Left ventricle myocardium superior (tissue), 1 donor: ENCODE data around the gene SPPL2B. TPM values are rescaled to one million over a fixed set of nuclear protein-coding genes. Genes with fewer than 3 reads are reported as not detected.

Source experiments
- ATAC-seq: fragments of 200-7000 bp; cut with Tn5 transposase; one replicate; pipeline ENCODE4 v1.9.1; 2020; ENCODE audit warnings: mild to moderate bottlenecking, moderate library complexity
- DNase-seq: peaks from one replicate; pipeline ENCODE4 v3.0.0-alpha.2; 2020
- intact Hi-C: fragments of 100-400 bp; cut with micrococcal nuclease; formaldehyde crosslinking; loops from one replicate; pipeline ENCODE4 v1.11.0; 2022
- total RNA-seq: library from RNA; stranded (reverse); fragmentation: NEBNext Ultra II Directional; extraction: Animal tissue kit (Norgen Biotek cat#: 25700); gene quantifications from one replicate; pipeline ENCODE4 v1.2.1, GENCODE V29; 2021
- donor health status: DM: no; HTN: yes; CAD: no; lungs with severe emphysema.

The SPPL2B gene
- total RNA-seq, 1 donor from 2014 or later: 25.9 TPM

DNA sequence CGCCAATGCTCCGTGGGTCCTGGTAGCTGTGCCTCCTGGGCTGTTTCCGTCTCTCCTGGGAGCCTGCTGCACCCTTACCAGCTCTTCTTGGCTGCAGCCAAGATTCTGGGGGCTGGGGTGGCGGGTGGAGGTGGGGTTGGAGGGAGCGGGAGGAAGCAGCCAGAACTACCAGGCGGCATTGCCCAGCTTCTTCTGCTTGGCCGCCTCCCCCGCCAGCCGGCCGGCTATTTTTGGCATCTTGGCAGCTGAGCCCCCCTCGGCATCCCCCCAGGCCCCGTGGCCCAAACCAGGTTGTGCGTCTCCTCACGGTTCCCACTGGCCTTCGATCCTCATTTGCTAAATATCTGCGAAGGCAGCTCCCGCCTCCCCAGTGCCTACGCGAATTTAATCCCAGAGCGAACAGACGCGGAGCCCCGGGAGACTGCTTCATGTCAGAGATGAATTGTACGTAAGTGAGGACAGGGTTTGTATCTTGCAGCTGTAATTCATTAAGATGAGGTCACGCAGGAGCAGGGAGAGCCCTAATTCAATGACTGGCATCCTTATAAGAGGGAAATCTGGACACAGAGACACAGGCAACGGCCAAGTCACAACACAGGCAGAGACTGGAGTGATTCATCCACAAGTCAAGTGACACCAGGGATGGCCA lies 33.7 kb upstream of the SPPL2B start:
- ATAC-seq (peak; percentile 82), DNase-seq (peak; percentile 52)
- intact Hi-C loops: no loop called here

- ATAC-seq: no peak
These were observed 32.3 kb upstream of the SPPL2B start for GRCh38 chr19:2296141-2296540.

DNA sequence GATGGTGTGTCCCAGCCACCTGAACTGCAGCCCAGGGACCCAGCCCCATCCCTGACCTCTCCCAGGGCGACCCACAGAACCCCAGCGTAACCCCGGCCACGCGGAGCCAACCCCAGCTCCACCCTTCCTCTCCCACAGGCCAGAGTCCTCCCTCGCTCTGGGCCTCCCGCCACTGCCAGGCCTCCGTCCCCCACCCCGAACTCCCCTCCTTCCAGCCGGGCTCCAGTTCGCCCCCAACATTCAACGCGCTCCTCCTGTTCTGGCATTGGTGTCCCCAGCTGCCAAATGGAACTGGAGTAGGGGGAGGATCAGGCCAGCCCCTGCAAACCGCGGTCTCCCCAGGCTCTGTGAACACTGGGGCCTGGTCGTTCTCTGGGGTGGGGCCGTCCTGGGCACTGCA lies 28.0 kb upstream of the SPPL2B start:
- no peak for ATAC-seq
- no peak for DNase-seq
- intact Hi-C loops: no loop called here

More at GRCh38 chr19:2296141-2296540, 32.3 kb upstream of the SPPL2B start:
- intact Hi-C loops: no loop called here
- DNase-seq: no peak

DNA sequence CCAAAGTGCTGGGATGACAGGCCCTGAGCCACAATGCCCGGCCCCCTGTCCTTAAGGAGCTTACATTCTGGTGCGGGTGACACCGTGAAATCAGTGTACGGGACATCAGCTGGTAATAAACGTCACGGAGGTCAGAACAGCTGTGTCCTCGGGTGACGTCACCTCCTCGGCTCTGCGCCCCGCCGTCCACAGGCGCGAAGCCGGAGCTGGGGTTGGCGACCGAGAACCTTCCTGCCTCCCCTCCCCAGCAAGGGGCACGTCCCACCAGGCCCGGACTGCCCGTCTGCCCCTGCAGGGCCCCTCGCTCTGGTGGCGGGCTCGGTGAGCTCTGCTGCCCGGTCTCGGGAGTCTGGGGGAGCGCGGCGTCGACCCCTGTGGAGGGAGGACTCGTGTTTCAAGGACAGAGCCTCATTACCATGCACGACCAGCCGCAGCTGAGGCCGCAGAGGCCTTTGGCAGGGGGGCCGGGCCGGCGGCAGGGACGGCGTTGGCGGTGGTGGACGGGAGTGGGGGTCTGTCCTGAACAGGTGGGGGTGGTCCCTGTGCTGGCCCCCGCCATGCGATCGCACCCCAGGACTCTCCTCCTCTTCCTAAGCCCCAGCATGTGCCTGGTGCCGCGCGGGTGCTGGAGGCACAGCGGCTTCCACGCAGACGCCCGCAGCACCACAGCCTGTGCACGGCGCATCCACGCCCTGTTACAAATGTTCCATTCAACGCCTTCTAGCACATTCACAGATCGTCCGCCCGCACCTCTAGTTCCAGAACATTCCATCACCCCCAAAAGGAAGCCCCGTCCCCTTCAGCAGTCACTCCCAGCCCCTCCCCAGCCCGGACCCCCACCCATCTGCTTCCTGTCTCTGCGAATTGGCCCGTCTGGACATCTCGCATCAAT lies 25.9 kb upstream of the SPPL2B start:
- ATAC-seq: peak; percentile 67
- DNase-seq: peak; percentile 60
- intact Hi-C loops: no loop called here

- ATAC-seq (no peak), DNase-seq (no peak)
- intact Hi-C loops: no loop called here
These were observed 25.2 kb upstream of the SPPL2B start for GRCh38 chr19:2303211-2303798.

DNA sequence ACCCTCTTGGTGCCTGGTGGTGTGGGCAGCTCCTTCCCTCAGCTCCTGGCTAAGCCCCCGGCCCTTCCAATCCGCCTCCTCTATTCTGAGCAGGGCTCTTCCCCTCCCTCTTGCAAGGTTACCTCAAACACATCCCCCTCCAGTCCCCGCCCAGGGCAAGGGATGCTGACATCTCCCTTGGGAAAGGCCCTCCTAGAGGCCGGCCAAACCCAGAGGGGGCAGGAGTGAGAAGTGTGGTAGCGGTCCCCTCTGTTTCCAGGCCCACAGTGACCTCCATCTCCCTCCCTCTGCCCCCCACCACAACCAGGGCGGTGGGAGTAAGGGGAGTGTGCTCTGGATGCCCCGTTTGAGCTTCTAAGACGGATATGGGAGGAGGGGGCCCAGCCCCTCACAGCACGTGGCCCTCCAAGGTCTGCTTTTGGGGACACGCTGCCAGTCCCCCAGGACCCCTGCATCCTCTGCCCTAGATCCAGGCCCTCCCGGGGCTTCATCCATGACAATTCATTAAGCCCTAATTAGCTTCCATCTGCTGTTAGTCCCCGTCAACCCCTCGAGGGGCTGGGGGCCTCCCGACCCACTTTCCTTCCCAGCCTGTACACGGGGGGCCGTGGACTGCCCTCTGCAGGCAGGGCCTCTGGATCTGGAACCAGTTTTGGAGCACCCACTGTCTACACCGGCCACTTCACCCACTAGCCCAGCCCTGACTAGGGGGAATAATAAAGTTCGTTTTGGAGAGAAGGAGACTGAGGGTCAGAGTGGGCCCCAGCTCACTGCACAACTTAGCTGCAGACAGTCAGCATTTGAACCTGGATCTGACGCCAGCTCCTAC lies 22.8 kb upstream of the SPPL2B start:
- ATAC-seq (no peak), DNase-seq (no peak)
- intact Hi-C loops: no loop called here

DNA sequence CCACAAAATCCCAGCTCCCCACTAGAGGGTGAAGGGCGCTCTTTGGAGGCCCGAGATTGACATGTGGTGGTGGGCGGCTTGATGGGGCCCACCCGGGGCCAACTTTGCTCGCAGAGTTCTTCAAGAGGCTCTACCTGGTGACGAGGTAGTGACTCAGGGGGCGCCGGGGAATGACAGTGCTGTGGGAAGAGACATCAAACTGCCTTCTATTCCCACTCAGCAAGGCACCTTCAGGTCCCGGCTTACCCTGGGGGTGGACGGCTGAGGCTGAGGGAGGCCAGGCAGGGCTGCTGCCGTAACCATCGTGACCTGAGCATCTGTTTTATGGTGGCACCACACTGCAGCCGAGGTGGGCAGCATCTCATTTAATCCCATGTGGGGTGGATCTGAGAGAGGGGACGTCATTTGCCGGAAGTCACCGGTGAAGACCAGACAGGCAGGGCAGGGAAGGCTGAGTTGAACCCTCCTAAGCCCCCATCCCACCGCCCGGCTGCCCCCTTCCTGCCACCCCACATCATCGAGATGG lies 22.1 kb upstream of the SPPL2B start:
- intact Hi-C loops: no loop called here

GRCh38 chr19:2306971-2307370 lies 21.5 kb upstream of the SPPL2B start:
- ATAC-seq (no peak), DNase-seq (no peak)
- intact Hi-C loops: no loop called here

More for the DNA sequence above, 22.1 kb upstream of the SPPL2B start:
- no peak for ATAC-seq
- no peak for DNase-seq

DNA sequence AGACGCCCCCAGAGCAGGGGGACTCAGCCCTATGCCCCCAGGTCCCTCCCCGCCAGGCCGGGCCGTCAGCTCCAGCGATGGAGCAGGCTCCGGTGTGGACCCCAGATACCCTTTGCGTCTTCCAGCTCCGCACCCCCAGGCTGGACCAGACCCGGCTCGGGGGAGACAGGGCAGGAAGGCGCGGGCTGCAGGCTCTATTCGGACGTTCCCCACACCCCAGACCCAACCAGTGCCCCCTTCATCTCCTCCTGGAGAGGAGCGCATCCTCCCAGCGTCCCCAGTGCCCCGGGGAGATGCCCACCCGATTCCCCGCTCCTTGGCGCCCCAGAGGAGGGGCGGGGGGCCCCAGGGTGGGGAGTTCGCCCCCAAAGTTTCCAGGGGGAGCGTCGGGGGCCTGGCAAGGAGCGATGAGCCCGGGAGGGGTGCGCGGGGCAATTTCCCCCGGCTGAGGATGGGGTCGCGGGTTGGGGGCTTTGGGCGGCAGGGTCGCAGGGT lies 20.9 kb upstream of the SPPL2B start:
- DNase-seq: no peak
- ATAC-seq: no peak
- intact Hi-C loops: no loop called here

DNA sequence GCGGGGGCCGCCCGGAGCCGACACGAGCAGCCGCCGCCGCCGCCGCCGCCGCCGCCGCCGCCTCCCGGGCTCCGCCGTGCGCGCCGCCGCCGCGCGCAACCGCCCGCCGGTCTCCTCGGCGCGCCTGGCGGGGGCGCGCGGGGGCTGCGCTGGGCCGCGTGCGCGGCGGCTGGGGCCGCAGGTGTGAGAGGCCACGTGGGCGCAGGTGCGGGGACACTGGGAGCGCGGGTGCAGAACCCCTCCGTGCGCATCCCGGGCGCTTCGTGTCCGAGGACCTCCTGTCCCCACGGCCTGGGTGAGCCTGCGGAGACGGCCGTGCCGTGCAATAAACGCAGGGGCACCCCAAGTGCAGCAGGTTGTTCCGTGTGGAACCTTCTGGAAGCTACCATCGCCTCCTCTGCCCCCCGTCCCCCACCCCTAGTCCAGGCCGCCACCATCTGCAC lies 20.3 kb upstream of the SPPL2B start, which contains the start of gene LINGO3:
Gene LINGO3 (minus strand): TSS at position 41 of the 443 bp plus-strand sequence. CDS start 16,378 bp downstream, outside the sequence.
- no peak for ATAC-seq

DNA sequence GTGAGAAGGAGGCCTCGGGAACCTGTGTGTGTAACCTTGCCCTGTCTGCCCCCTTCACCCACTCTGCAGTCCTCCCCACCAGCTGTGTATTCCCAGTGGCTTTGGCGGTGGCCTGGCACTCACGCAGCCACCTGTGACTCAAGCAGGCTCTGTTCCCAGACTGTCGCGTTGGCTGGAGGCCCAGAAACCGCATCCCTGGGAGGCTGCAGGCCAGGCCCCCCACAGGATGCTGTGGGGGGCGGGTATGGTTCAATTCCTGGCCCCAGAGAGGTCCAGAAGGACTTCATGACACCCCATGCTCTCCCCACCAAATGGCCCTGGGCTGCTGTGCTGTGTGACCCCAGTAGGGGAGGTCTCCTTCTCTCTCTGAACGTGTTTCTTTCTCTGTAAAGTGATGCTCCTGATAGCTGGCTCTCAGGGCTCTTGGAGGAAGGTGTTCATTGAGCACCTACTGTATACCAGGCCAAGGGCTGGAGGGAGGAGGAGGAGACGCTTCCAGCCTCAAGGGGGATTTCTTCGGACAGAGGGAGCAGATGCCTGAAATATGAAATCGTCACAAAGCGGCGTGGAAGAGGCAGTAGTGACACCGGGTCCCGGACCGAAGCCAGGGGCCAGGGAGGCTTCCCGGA lies 18.6 kb upstream of the SPPL2B start:
- DNase-seq (no peak), ATAC-seq (peak; percentile 47)
- intact Hi-C loops: no loop called here

More for the DNA sequence above, 20.3 kb upstream of the SPPL2B start, which contains the start of gene LINGO3:
- no peak for DNase-seq
- intact Hi-C loops: no loop called here

GRCh38 chr19:2311093-2311492 lies 17.4 kb upstream of the SPPL2B start:
- intact Hi-C loops: no loop called here
- DNase-seq: no peak
- ATAC-seq: no peak

GRCh38 chr19:2312820-2313501 lies 15.5 kb upstream of the SPPL2B start:
- intact Hi-C loops: no loop called here
- ATAC-seq (no peak), DNase-seq (no peak)

GRCh38 chr19:2315121-2315817 lies 13.2 kb upstream of the SPPL2B start:
- ATAC-seq: no peak
- DNase-seq: no peak
- intact Hi-C loops: no loop called here

DNA sequence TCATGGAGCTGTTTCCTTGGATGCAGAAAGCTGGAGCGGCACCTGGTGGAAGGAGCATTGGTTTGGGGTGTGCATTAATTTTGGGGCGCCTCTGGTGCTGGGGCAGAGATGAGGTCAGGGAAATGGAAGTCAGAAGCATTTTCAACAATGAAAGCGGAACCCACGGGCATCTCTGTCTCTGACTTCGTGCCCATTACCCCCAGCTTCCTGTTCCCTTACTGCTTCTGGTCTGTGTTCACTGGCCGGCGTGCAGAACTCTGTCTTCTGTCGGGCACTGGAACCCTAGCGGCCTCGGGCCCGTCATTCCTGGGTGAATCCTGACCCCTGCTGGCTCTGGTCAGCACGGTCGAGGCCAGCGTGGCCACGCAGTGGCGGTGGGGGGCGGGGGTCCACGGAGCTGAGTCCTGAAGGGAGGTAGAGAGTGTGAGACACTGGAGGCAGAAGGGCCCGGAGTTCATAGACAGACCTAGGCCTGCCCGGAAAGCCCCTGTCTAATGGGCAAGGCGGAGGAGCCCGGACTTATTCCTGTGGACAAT lies 12.6 kb upstream of the SPPL2B start:
- DNase-seq (peak; percentile 81), ATAC-seq (peak; percentile 93)
- intact Hi-C loops: no loop called here

GRCh38 chr19:2317300-2317699 lies 11.2 kb upstream of the SPPL2B start:
- DNase-seq: no peak
- intact Hi-C loops: no loop called here
- ATAC-seq: no peak

- ATAC-seq: no peak
- intact Hi-C loops: no loop called here
- DNase-seq: no peak
These were observed 10.7 kb upstream of the SPPL2B start for GRCh38 chr19:2317756-2318155.
